Stomach (tissue), 9 donors: ENCODE data around the gene MEGF8. TPM values are rescaled to one million over a fixed set of nuclear protein-coding genes. Genes with fewer than 3 reads are reported as not detected.

Experiments
- DNase-seq, 2 donors: peaks; one replicate each; pipeline versions ENCODE4 v3.0.0 to v3.0.0-alpha.2; 2013 to 2019
- H3K27ac ChIP-seq, 5 donors: fragments of 200-600 bp in 4 of 5; sonication (generic) in 4 of 5; one replicate each; pipeline ENCODE4 v1.5.1; 2013 to 2019; ENCODE audit warnings: mild to moderate bottlenecking in 1 of 5, moderate library complexity in 1 of 5
- H3K27me3 ChIP-seq, 3 donors: fragments of 200-600 bp; sonication (generic); one replicate each; pipeline ENCODE4 v1.5.1; 2017 to 2019; ENCODE audit warnings: mixed run types in 1 of 3
- H3K36me3 ChIP-seq, 4 donors: fragments of 200-600 bp; sonication (generic); 1 replicate in 3 of 4; 2 replicates in 1 of 4; pipeline ENCODE4 v1.5.1; 2016 to 2019
- H3K4me1 ChIP-seq, 4 donors: fragments of 200-600 bp; sonication (generic); one replicate each; pipeline ENCODE4 v1.5.1; 2016 to 2019
- H3K4me3 ChIP-seq, 4 donors: fragments of 200-600 bp; sonication (generic) in 3 of 4; one replicate each; pipeline ENCODE4 v1.5.1; 2016 to 2019; ENCODE audit warnings: mild to moderate bottlenecking in 1 of 4
- H3K9me3 ChIP-seq, 4 donors: fragments of 200-600 bp; sonication (generic); one replicate each; pipeline ENCODE4 v1.5.1; 2016 to 2019
- EP300 ChIP-seq: sonication (generic); formaldehyde crosslinking; IDR thresholded peaks from one replicate; pipeline ENCODE4 v1.6.1; 2017; ENCODE audit warnings: antibody characterized with exemption
- POLR2A ChIP-seq, 4 donors: fragments of 450-650 bp; IDR thresholded peaks; one replicate each; pipeline ENCODE4 v1.6.1; 2016; ENCODE audit warnings: antibody characterized with exemption in 4 of 4, control low read depth in 2 of 4, mild to moderate bottlenecking in 1 of 4, moderate library complexity in 1 of 4
- POLR2AphosphoS5 ChIP-seq, 3 donors: sonication (generic); formaldehyde crosslinking; IDR thresholded peaks; one replicate each; pipeline ENCODE4 v1.6.1; 2016; ENCODE audit warnings: antibody characterized with exemption in 3 of 3
- WGBS, 5 donors: extraction: QIAGEN DNeasy Blood & Tissue Kit in 3 of 5; methylation state at CpG; one replicate each; pipeline versions ENCODE4 v1.1.5 to v1.1.7; 2013 to 2018; 5-methylcytosine and 5-hydroxymethylcytosine counted together
- intact Hi-C: fragments of 100-400 bp; cut with DNase I; formaldehyde crosslinking; loops from one replicate; pipeline ENCODE4 v1.15.1; 2023; ENCODE audit warnings: low total_unique reads
- polyA plus RNA-seq, 3 donors: library from polyadenylated mRNA; stranded (reverse); fragments of 200-250 nt; gene quantifications; one replicate each; pipeline ENCODE4 v1.2.3, GENCODE V29; 2013
- total RNA-seq, 5 donors: library from RNA; depleted of rRNA; stranded (reverse); fragments of >200 nt; gene quantifications; one replicate each; pipeline versions ENCODE4 v1.1.0 to v1.2.3, GENCODE V29; 2014 to 2016
- TF ChIP-seq, protein P1 (sequence below), 7 experiments: fragments of 450-650 bp in 4 of 7; fragments of 200-600 bp in 3 of 7; sonication (generic) in 3 of 7; IDR thresholded peaks; one replicate each; pipeline ENCODE4 v1.5.1; 2016 to 2019; ENCODE audit warnings: antibody characterized with exemption in 7 of 7, control low read depth in 2 of 7, mild to moderate bottlenecking in 1 of 7
- donor health status: healthy with polysubstance abuse.
- donor health status: Bipolar disorder and iron deficiency.
- donor health status: healthy.

MEGF8 gene
- total and polyA plus RNA-seq, 8 donors, result 2.6 to 46.3 (median 12.3) TPM

DNA sequence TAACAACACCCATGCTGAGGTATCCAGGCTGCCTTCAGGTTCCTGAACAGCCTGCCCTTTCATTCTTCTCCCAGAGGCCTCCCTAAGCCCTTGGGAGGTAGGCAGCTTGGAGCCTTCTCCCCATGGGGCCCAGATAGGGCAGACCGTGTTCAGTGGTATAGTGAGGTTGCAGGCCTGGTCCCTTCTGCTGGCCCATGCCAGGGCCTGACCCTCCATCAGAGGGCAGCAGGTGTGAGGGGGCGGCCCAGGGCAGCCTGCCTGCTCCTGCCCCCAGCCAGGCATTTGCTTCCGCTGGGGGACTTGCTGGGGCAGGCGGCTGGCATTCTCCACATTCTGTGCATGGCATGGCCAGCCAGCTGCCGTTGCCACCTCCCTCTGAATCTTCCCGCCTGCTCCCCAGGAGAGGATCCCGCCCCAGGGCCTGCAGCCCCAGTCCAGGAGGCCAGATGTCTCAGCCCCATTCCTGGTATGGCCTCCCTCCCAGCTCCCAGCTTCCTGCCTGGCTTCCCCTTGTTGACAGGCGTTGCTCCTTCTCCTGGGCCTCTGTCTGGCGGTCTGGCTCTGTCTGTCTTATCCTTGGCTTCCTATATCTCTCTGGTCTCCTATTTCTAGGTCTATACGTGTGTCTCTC is 47.5 kb upstream of the MEGF8 start:
- Histone ChIP-seq H3K4me1 (peaks cover 64 to 95% (median 88%) of the 10 kb centered on the region in 4 donors), H3K36me3 (peaks cover 18 to 32% (median 30%) of the 10 kb centered on the region in 4 donors), H3K27me3 (no peaks in the 10 kb centered on the region), H3K9me3 (no peaks in the 10 kb centered on the region), H3K27ac (peak overlapping the region; percentile 3 to 100 (median 95)), H3K4me3 (peak overlapping the region in 1 of 4 donors; percentile 13)
- 29 to 37% (median 36%) methylated on average over 8 to 10 of the region's 10 CpGs for WGBS, 5 donors
- peak in 1 of 2 donors; percentile 68 for DNase-seq
- TF ChIP-seq POLR2AphosphoS5 (IDR thresholded peaks at IDR 0.05) (no peak), EP300 (no peak), POLR2A (IDR thresholded peaks at IDR 0.05) (no peak)
- TF ChIP-seq, protein P1, sequence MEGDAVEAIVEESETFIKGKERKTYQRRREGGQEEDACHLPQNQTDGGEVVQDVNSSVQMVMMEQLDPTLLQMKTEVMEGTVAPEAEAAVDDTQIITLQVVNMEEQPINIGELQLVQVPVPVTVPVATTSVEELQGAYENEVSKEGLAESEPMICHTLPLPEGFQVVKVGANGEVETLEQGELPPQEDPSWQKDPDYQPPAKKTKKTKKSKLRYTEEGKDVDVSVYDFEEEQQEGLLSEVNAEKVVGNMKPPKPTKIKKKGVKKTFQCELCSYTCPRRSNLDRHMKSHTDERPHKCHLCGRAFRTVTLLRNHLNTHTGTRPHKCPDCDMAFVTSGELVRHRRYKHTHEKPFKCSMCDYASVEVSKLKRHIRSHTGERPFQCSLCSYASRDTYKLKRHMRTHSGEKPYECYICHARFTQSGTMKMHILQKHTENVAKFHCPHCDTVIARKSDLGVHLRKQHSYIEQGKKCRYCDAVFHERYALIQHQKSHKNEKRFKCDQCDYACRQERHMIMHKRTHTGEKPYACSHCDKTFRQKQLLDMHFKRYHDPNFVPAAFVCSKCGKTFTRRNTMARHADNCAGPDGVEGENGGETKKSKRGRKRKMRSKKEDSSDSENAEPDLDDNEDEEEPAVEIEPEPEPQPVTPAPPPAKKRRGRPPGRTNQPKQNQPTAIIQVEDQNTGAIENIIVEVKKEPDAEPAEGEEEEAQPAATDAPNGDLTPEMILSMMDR (IDR thresholded peaks at IDR 0.05), result no peak
- intact Hi-C loops, result no loop called here

DNA sequence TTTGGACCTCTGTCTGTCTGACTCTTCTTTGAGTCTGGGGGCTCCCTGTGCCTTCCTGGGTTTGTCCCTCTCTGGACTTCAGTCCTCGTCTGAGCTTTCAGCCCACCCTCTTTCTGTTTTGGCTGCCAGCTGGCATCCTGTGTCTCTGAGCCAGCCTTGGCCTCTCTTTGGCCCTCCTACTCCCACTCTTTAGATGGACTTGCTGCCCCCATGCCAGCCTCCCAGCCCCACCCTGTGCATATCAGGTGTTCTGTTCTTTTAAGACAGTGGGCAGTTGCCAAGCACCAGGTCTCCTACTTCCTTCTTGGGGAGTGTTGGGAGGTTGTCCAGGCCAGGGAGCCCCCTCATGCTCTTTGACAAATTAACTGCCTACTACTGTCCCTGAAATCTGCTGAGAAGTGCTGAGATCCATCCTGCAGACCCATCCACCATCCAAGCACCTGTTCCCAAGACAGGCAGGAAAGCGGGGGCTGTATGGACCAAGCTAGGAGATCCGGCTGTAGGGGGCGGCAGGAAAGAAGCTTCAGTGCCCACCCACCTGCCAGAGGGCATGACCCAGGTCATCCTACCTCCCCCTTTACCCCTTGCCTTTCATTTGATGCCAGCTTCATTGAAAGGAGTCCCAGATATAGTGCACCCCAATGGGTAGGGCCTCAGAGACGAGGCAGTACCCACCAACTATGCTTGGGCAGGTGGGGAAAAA is 46.8 kb upstream of the MEGF8 start:
- intact Hi-C loops, result no loop called here
- DNase-seq, result peak in 1 of 2 donors; percentile 55
- Histone ChIP-seq H3K27me3 (no peaks in the 10 kb centered on the region), H3K27ac (peak overlapping the region; percentile 3 to 100 (median 95)), H3K4me3 (peak overlapping the region in 2 of 4 donors; percentile 0 to 91), H3K9me3 (no peaks in the 10 kb centered on the region), H3K4me1 (peaks cover 69 to 100% (median 95%) of the 10 kb centered on the region in 4 donors), H3K36me3 (peaks cover 11 to 25% (median 23%) of the 10 kb centered on the region in 4 donors)
- 57 to 73% (median 59%) methylated on average over 5 of the region's 5 CpGs for WGBS, 5 donors
- TF ChIP-seq, protein P1 (IDR thresholded peaks at IDR 0.05), result no peak
- TF ChIP-seq POLR2AphosphoS5 (IDR thresholded peaks at IDR 0.05) (no peak), EP300 (no peak), POLR2A (IDR thresholded peaks at IDR 0.05) (no peak)

DNA sequence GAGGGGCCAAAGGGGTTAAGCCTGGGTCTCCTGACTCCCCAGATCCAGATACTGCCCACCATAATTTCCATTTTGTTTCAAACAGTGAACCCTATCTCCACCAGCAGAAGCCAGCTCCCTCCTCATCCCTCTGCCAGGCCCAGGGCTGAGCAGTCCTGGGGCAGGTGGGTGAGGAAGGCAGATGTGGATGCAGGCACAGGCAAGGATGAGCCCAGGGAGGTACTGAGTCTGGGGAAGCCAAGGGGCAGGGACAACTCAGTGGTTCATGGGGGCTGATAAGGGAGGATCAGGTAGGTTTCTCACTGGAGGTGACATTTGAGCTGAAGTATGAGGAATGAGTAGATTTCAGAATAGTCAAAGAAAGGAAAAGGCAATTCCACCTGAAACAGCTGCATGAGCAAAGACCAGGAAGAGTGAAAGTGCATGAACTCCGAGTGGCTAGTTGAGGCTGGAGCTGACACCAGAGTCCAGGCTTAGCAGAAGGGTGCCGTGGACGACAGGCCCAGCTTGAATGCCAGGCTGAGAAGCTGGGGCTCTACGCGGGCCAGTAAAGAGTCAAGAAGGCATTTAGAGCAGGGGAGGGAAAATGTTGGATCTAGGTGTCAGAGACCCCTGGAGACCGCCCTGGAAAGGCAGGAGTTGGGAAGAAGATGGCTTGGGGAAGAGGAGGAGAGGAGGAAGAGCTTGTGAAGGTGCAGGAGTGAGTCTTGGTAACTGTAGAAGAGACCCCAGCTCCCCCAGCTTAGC is 46.1 kb upstream of the MEGF8 start:
- Histone ChIP-seq H3K4me3 (peak overlapping the region; percentile 71 to 91 (median 82)), H3K9me3 (no peaks in the 10 kb centered on the region), H3K36me3 (peaks cover 4 to 18% (median 16%) of the 10 kb centered on the region in 4 donors), H3K27ac (peak overlapping the region; percentile 93 to 100 (median 95)), H3K27me3 (no peaks in the 10 kb centered on the region), H3K4me1 (peaks cover 69 to 93% (median 90%) of the 10 kb centered on the region in 4 donors)
- TF ChIP-seq POLR2AphosphoS5 (IDR thresholded peaks at IDR 0.05), result no peak
- no peak for TF ChIP-seq EP300
- TF ChIP-seq, protein P1 (IDR thresholded peaks at IDR 0.05), result no peak
- TF ChIP-seq POLR2A (IDR thresholded peaks at IDR 0.05), result no peak
- DNase-seq, result peak in 1 of 2 donors; percentile 23
- intact Hi-C loops, result no loop called here
- WGBS, 5 donors, result 6 to 10% (median 7%) methylated on average over 6 of the region's 6 CpGs
